ENCODE data around the gene PPFIA4.

PPFIA4 gene

DNA sequence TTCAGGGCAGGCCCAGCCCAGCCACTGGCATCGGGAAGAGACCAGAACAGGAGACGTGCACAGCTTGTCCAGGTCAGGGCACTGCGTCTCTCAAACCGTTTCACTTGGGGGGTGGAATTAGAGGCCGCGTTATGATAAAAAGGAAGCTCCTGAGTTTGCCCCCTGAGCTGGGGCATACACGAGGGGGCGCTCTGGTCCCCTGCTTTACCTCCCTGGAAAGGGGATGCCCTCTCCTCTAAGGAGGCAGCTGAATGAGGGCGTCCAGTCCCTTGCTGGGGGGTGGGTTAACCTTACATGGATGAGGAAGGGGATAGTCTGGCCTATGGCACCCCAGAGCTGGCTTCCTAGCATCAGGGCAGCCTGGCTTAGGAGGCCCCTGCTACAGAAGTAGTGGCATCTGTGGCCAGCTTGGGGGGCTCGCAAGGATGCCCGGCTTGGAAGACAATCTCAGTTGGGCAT lies 57.2 kb downstream of the PPFIA4 start:
- peaks cover 1% of the 10 kb centered on the region; the same call in 1 of the 2 replicates for H3K27me3 ChIP-seq (replicated peaks; ENCODE audit: control insufficient read depth, insufficient read depth, low read length)
- no peak overlapping the region for H3K4me3 ChIP-seq (replicated peaks; ENCODE audit: low read depth, low read length)
- H3K36me3 ChIP-seq (ENCODE audit: control insufficient read depth, insufficient read depth, low read length): no peaks in the 10 kb centered on the region
- no peak for DNase-seq (ENCODE audit: extremely low read depth, insufficient read length)
- TF ChIP-seq, protein P1, sequence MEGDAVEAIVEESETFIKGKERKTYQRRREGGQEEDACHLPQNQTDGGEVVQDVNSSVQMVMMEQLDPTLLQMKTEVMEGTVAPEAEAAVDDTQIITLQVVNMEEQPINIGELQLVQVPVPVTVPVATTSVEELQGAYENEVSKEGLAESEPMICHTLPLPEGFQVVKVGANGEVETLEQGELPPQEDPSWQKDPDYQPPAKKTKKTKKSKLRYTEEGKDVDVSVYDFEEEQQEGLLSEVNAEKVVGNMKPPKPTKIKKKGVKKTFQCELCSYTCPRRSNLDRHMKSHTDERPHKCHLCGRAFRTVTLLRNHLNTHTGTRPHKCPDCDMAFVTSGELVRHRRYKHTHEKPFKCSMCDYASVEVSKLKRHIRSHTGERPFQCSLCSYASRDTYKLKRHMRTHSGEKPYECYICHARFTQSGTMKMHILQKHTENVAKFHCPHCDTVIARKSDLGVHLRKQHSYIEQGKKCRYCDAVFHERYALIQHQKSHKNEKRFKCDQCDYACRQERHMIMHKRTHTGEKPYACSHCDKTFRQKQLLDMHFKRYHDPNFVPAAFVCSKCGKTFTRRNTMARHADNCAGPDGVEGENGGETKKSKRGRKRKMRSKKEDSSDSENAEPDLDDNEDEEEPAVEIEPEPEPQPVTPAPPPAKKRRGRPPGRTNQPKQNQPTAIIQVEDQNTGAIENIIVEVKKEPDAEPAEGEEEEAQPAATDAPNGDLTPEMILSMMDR (IDR thresholded peaks at IDR 0.05; ENCODE audit: insufficient read depth, low read length, poor library complexity, severe bottlenecking): no peak

DNA sequence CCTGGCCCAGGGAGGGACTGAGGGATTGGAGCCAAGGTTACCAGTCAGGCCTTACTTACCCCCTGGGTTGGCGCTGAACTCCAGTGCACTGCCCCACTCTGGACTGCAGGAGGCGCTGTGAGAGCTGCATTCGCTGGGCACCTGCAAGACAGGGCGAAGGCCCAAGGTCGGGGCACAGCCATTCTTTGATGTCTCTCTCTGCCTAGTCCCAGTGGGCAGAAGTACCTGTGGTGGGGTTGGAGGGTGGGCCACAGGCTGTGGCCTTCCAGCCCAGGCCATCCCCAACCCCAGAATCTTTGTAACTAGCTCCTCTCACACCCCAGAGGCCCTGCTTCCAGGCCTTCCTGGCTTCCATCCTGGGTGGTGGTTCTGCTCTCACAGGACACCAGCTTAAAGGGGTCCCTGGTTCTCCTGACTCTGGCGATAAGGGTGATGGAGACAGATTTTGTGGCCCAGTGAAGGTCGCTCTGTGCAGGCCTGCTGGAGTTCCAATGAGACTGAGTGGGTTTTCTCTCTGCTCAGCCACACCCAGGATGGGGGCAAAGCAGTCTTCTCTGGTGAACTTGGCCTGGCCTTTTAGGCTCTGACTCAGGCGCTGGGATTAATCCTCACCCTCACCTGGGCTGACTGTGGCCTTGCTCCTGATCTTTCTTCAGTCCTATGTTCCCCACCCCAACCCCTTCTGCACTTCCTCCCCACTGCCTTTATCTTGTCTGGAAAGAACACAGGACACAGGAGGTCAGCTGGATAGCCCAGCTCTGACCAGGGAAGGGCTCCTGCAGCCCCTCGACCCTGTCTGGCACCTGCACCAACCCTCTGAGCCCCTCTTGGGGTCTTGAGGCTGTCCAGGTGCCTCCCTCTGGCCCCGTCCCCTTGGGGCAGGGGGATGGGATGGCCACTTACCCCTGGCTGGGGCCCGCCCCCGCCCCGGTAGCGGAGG lies 58.6 kb downstream of the PPFIA4 start:
- no peak overlapping the region for H3K4me3 ChIP-seq (replicated peaks; ENCODE audit: low read depth, low read length)
- TF ChIP-seq, protein P1 (IDR thresholded peaks at IDR 0.05; ENCODE audit: insufficient read depth, low read length, poor library complexity, severe bottlenecking): peak; percentile 87
- H3K27me3 ChIP-seq (replicated peaks; ENCODE audit: control insufficient read depth, insufficient read depth, low read length): peaks cover 1% of the 10 kb centered on the region; the same call in 1 of the 2 replicates
- DNase-seq (ENCODE audit: extremely low read depth, insufficient read length): peak; percentile 29
- no peaks in the 10 kb centered on the region for H3K36me3 ChIP-seq (ENCODE audit: control insufficient read depth, insufficient read depth, low read length)

DNA sequence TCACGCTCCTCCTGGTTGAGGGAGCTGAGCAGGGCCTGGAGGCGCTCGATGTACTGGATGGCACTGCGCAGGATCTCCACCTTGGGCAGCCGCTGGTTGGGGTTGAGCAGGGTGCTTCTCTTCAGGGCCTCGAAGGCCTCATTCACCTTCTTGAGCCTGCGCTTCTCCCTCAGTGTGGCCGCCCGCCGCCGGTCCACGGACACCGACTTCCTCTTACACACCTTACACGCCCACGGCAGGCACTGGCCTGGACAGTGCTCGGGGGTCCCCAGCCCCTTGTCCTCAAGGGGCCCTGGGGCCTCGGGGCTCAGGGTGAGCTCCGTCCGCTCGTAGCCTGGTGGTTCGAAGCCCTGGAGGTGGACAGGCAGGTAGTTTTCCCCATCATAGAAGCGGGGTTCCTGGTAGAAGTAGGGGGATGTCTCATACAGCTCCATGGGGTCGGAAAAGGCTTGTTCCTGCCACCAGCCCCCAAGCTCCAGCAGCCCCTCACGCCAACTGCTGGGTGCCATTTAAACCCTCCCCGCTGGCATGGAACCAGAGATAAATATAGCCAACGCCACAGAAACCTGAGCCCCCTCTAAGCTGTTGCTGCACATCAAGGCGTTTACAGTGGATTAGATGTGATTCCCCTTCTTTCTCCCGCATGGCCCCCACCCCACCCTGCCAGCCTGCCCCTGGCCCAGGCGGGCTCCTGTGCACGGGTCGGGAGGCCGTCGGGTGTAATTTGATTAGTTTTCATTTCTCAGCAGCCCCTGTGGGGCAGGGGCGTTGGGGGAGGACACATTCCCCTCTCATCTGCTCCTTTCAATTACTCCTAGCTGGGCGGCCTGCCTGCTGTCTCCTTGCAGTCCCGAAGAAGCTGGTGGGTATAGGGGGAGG lies 59.5 kb downstream of the PPFIA4 start, which contains the start of gene MYOG:
Gene MYOG, minus strand, starts transcription at position 485 of the 879 bp plus-strand sequence. Its CDS starts 51 bp downstream, at position 434.
- Histone ChIP-seq H3K4me3 (replicated peaks; ENCODE audit: low read depth, low read length) (no peak within 1 kb of the TSS), H3K36me3 (ENCODE audit: control insufficient read depth, insufficient read depth, low read length) (no peaks in the 10 kb centered on the region), H3K27me3 (replicated peaks; ENCODE audit: control insufficient read depth, insufficient read depth, low read length) (peaks cover 1% of the 10 kb centered on the region; the same call in 1 of the 2 replicates)
- no peak for DNase-seq (ENCODE audit: extremely low read depth, insufficient read length)
- TF ChIP-seq, protein P1 (IDR thresholded peaks at IDR 0.05; ENCODE audit: insufficient read depth, low read length, poor library complexity, severe bottlenecking): no peak

DNA sequence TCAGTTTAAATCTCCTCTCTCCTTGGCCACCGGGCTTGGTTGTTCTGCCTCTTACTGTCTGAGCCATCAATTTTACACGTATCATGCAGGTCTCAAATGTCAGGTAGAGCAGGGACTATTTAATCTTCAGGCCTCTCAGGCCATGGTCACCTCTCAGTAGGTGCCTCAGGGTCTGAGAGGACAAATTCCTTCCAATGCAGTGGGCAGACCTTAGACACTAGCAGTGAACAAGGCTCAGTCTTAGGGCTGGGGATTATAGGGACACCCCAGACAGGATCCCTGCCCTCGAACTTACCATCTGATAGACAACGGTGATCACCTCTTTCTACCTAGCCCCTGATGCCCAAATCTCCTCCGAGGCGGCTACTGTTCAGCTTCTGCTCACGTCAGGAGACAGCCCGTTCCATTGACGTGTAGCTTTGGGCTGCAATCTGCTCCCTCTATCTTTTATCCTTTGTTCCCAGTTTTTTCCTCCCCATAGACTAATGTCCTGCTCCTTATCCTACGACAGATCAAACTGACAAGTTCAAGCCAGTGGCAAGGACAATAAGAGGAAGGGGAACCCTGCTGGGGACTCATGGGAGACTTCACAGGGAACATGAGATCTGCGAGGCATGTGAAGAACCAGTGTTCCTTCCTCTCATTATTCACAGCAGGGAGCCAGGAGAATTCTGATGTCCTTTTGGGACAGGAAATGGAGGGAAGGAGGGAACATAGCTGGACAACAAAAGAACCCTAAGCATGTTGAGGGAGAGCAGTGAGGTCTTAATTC lies 60.9 kb downstream of the PPFIA4 start:
- DNase-seq (ENCODE audit: extremely low read depth, insufficient read length): no peak
- Histone ChIP-seq H3K27me3 (replicated peaks; ENCODE audit: control insufficient read depth, insufficient read depth, low read length) (peaks cover 1% of the 10 kb centered on the region; the same call in 1 of the 2 replicates), H3K4me3 (replicated peaks; ENCODE audit: low read depth, low read length) (no peak overlapping the region), H3K36me3 (ENCODE audit: control insufficient read depth, insufficient read depth, low read length) (no peaks in the 10 kb centered on the region)
- TF ChIP-seq, protein P1 (IDR thresholded peaks at IDR 0.05; ENCODE audit: insufficient read depth, low read length, poor library complexity, severe bottlenecking): no peak

DNA sequence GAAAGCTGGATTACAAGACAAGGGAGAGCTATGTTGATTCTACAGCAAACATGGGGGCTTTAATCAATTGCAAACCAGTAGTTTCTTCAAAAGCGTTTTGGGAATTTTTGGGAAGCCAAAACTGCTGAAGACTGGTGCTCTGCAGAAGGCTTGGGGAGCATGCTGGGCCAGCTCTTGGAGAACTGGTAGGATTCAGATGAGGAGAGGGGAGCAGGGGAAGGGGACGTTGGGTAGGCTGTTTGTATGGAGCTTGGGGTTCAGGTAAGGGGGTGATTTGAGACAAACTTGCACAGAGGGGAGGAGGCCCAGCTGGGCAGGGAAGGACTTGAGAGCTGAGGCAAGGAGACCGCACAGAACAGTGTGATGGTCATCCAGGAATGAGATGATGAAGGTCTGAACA lies 62.1 kb downstream of the PPFIA4 start:
- H3K36me3 ChIP-seq (ENCODE audit: control insufficient read depth, insufficient read depth, low read length): no peaks in the 10 kb centered on the region
- TF ChIP-seq, protein P1 (IDR thresholded peaks at IDR 0.05; ENCODE audit: insufficient read depth, low read length, poor library complexity, severe bottlenecking): no peak
- peaks cover 1% of the 10 kb centered on the region; the same call in 1 of the 2 replicates for H3K27me3 ChIP-seq (replicated peaks; ENCODE audit: control insufficient read depth, insufficient read depth, low read length)
- H3K4me3 ChIP-seq (replicated peaks; ENCODE audit: low read depth, low read length): no peak overlapping the region
- DNase-seq (ENCODE audit: extremely low read depth, insufficient read length): no peak
